Measurements from ENCODE around the gene MXD4. TPM values are rescaled to one million over a fixed set of nuclear protein-coding genes. Genes with fewer than 3 reads are reported as not detected.

MXD4 gene
- total and polyA plus RNA-seq, 2 experiments from 2014 or later: 30.9 to 70.5 TPM

GRCh38 chr4:2266821-2267220 is 4.9 kb upstream of the MXD4 start:
- no peaks in the 10 kb centered on the region for H3K79me2 ChIP-seq (ENCODE audit: insufficient read depth)
- DNase-seq: no peak
- H3K9me2 ChIP-seq (ENCODE audit: insufficient read depth): no peaks in the 10 kb centered on the region
- peaks cover 6% of the 10 kb centered on the region; the same call in 1 of the 2 replicates for H3F3A ChIP-seq (ENCODE audit: insufficient read depth)
- no peaks in the 10 kb centered on the region for H3K27me3 ChIP-seq (replicated peaks; ENCODE audit: insufficient read depth)
- no peak overlapping the region for H3K4me3 ChIP-seq
- H3K4me1 ChIP-seq (ENCODE audit: insufficient read depth): 0 out of 2 replicates have a peak, but pooled peaks cover 8% of the 10 kb centered on the region
- no peaks in the 10 kb centered on the region for H4K20me1 ChIP-seq (ENCODE audit: insufficient read depth)
- H3K27ac ChIP-seq: no peak overlapping the region
- in situ Hi-C loops (cut with MboI): no loop called here
- no peaks in the 10 kb centered on the region for H3K36me3 ChIP-seq (ENCODE audit: low read depth)
- 0 out of 2 replicates have a peak overlapping the region, but pooled peaks have one; percentile 51 for H3K9ac ChIP-seq
- WGBS, 2 experiments (ENCODE audit: low coverage in 1 of 2, low lambda C conversion rate in 2 of 2, missing lambda C conversion rate in 2 of 2): 76 to 82% methylated on average over 5 of the region's 5 CpGs
- no peak for TF ChIP-seq EZH2 (IDR thresholded peaks at IDR 0.05; ENCODE audit: insufficient read depth, poor library complexity, severe bottlenecking)
- no peak for TF ChIP-seq EZH2phosphoT487 (IDR thresholded peaks at IDR 0.05; ENCODE audit: insufficient read depth, low read depth)
- H3K4me2 ChIP-seq (ENCODE audit: unreplicated experiment): no peak overlapping the region
- H2AFZ ChIP-seq: no peak overlapping the region
- H3K9me3 ChIP-seq (ENCODE audit: low read depth): no peaks in the 10 kb centered on the region

- 0 out of 2 replicates have a peak, but pooled peaks cover 8% of the 10 kb centered on the region for H3K4me1 ChIP-seq (ENCODE audit: insufficient read depth)
- no peaks in the 10 kb centered on the region for H3K36me3 ChIP-seq (ENCODE audit: low read depth)
- no peaks in the 10 kb centered on the region for H3K9me3 ChIP-seq (ENCODE audit: low read depth)
- TF ChIP-seq EZH2phosphoT487 (IDR thresholded peaks at IDR 0.05; ENCODE audit: insufficient read depth, low read depth) (no peak), EZH2 (IDR thresholded peaks at IDR 0.05; ENCODE audit: insufficient read depth, poor library complexity, severe bottlenecking) (no peak)
- peak overlapping the region; percentile 51 for H3K9ac ChIP-seq
- H3F3A ChIP-seq (ENCODE audit: insufficient read depth): peaks cover 6% of the 10 kb centered on the region; the same call in 1 of the 2 replicates
- H3K4me2 ChIP-seq (ENCODE audit: unreplicated experiment): peak overlapping the region; percentile 20
- DNase-seq: peak; percentile 72
- H2AFZ ChIP-seq: peak overlapping the region; percentile 48; the same call in 1 of the 2 replicates
- H4K20me1 ChIP-seq (ENCODE audit: insufficient read depth): no peaks in the 10 kb centered on the region
- H3K4me3 ChIP-seq: no peak overlapping the region
- peak overlapping the region; percentile 54 for H3K27ac ChIP-seq
- H3K79me2 ChIP-seq (ENCODE audit: insufficient read depth): peaks cover under 1% of the 10 kb centered on the region
- WGBS, 2 experiments (ENCODE audit: low coverage in 1 of 2, low lambda C conversion rate in 2 of 2, missing lambda C conversion rate in 2 of 2): 16 to 18% methylated on average over 8 of the region's 8 CpGs
- in situ Hi-C loops (cut with MboI): no loop called here
- no peaks in the 10 kb centered on the region for H3K9me2 ChIP-seq (ENCODE audit: insufficient read depth)
- H3K27me3 ChIP-seq (replicated peaks; ENCODE audit: insufficient read depth): no peaks in the 10 kb centered on the region
Observed at GRCh38 chr4:2266181-2266580, 4.3 kb upstream of the MXD4 start.

GRCh38 chr4:2265113-2266110 is 3.5 kb upstream of the MXD4 start:
- Histone ChIP-seq H2AFZ (0 out of 2 replicates have a peak overlapping the region, but pooled peaks have one; percentile 48), H3K4me3 (no peak overlapping the region), H3K79me2 (ENCODE audit: insufficient read depth) (peaks cover 9% of the 10 kb centered on the region), H3K27ac (peak overlapping the region; percentile 54), H3K9ac (peak overlapping the region; percentile 51), H3K36me3 (ENCODE audit: low read depth) (no peaks in the 10 kb centered on the region), H3K4me1 (ENCODE audit: insufficient read depth) (0 out of 2 replicates have a peak, but pooled peaks cover 8% of the 10 kb centered on the region), H3K9me2 (ENCODE audit: insufficient read depth) (no peaks in the 10 kb centered on the region), H3K4me2 (ENCODE audit: unreplicated experiment) (peak overlapping the region; percentile 20), H3K27me3 (replicated peaks; ENCODE audit: insufficient read depth) (no peaks in the 10 kb centered on the region), H3F3A (ENCODE audit: insufficient read depth) (peaks cover 6% of the 10 kb centered on the region; the same call in 1 of the 2 replicates), H3K9me3 (ENCODE audit: low read depth) (no peaks in the 10 kb centered on the region), H4K20me1 (ENCODE audit: insufficient read depth) (no peaks in the 10 kb centered on the region)
- DNase-seq: no peak
- in situ Hi-C loops (cut with MboI): no loop called here
- 74 to 80% methylated on average over 14 to 16 of the region's 19 CpGs for whole genome bisulfite sequencing, 2 experiments (ENCODE audit: low coverage in 1 of 2, low lambda C conversion rate in 2 of 2, missing lambda C conversion rate in 2 of 2)
- TF ChIP-seq EZH2phosphoT487 (IDR thresholded peaks at IDR 0.05; ENCODE audit: insufficient read depth, low read depth): no peak
- no peak for TF ChIP-seq EZH2 (IDR thresholded peaks at IDR 0.05; ENCODE audit: insufficient read depth, poor library complexity, severe bottlenecking)

- Histone ChIP-seq H3F3A (ENCODE audit: insufficient read depth) (peaks cover 6% of the 10 kb centered on the region; the same call in 1 of the 2 replicates), H4K20me1 (ENCODE audit: insufficient read depth) (no peaks in the 10 kb centered on the region), H2AFZ (no peak overlapping the region), H3K9me2 (ENCODE audit: insufficient read depth) (no peaks in the 10 kb centered on the region), H3K27ac (no peak overlapping the region), H3K4me3 (no peak overlapping the region), H3K9ac (no peak overlapping the region), H3K36me3 (ENCODE audit: low read depth) (no peaks in the 10 kb centered on the region), H3K27me3 (replicated peaks; ENCODE audit: insufficient read depth) (no peaks in the 10 kb centered on the region), H3K79me2 (ENCODE audit: insufficient read depth) (peaks cover 17% of the 10 kb centered on the region), H3K4me1 (ENCODE audit: insufficient read depth) (0 out of 2 replicates have a peak, but pooled peaks cover 16% of the 10 kb centered on the region), H3K9me3 (ENCODE audit: low read depth) (no peaks in the 10 kb centered on the region), H3K4me2 (ENCODE audit: unreplicated experiment) (no peak overlapping the region)
- in situ Hi-C loops (cut with MboI): no loop called here
- no peak for TF ChIP-seq EZH2phosphoT487 (IDR thresholded peaks at IDR 0.05; ENCODE audit: insufficient read depth, low read depth)
- TF ChIP-seq EZH2 (IDR thresholded peaks at IDR 0.05; ENCODE audit: insufficient read depth, poor library complexity, severe bottlenecking): no peak
- DNase-seq: no peak
- WGBS, 2 experiments (ENCODE audit: low coverage in 1 of 2, low lambda C conversion rate in 2 of 2, missing lambda C conversion rate in 2 of 2): 80 to 82% methylated on average over 6 of the region's 6 CpGs
Observed at GRCh38 chr4:2264481-2265041, 2.7 kb upstream of the MXD4 start.
